GM18498 (cell line): Measurements from ENCODE around the gene OR2F1.

Source experiments
- ATAC-seq: cut with Tn5 transposase; IDR thresholded peaks from one replicate; pipeline ENCODE4 v1.9.1; 2021; ENCODE audit warnings: mild to moderate bottlenecking, moderate library complexity; ENCODE audit not compliant: unreplicated experiment

Gene OR2F1, protein sequence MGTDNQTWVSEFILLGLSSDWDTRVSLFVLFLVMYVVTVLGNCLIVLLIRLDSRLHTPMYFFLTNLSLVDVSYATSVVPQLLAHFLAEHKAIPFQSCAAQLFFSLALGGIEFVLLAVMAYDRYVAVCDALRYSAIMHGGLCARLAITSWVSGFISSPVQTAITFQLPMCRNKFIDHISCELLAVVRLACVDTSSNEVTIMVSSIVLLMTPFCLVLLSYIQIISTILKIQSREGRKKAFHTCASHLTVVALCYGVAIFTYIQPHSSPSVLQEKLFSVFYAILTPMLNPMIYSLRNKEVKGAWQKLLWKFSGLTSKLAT

DNA sequence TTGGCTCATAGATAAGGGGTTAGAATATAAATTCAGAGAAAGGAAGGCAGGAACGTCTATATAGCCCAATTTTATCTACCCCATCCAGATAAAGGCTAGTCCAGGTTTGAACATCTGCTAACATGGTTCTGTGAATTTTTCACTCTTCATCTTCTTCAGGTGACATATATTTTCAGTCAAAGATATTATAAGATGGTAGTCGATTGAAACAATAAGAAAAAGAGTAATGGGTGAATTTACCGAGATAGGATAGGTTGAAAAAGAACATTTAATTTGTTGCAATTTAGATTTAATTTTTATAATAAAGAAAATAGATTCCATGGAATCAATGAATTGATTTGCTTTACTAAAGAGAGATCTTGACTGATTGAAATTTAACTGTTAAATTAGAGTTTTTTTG is at the start of gene OR2F1:
TSS of gene OR2F1 (plus strand) at position 301 of the 400 bp plus-strand sequence. CDS start 5,127 bp downstream, outside the sequence.
- no peak for ATAC-seq

DNA sequence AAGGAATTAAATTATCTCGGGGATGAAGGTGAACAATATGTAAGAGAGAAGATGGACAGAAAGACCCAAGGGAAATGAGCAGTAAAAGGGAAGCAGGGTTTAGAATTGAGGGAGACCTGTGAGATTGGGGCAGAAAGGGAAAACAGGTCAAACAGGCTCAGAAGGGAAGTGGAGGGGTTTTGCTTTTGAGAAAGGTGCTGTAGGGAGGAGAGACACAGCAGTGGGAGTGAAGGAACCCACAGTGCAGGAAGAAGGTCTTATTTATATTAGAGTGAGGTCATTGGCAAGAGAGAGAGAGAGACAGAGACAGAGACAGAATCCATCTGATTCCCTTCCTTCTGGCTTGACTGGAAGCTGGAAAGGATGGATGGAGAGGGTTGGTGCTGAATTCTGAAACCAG is 49.1 kb upstream of the OR2F1 start:
- no peak for ATAC-seq

DNA sequence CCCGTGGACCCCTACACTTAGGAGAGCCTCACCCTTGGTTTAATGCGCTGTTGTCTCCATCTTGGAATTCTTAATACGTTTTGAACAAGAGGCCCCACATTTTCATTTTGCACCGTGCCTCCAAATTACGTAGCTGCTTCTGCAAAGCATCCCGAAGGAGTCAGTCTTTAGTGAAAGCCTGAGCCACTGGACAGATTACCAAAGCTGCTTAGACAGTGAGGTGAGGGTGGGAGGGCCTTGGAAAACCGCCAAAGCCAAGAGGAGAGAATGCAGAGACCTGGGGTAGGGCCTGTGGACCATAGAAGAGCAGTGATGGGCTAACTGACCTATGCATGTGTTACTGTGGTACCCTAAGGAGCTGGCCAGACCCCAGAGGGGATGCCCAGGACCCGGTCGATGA is 48.5 kb upstream of the OR2F1 start:
- ATAC-seq = no peak

DNA sequence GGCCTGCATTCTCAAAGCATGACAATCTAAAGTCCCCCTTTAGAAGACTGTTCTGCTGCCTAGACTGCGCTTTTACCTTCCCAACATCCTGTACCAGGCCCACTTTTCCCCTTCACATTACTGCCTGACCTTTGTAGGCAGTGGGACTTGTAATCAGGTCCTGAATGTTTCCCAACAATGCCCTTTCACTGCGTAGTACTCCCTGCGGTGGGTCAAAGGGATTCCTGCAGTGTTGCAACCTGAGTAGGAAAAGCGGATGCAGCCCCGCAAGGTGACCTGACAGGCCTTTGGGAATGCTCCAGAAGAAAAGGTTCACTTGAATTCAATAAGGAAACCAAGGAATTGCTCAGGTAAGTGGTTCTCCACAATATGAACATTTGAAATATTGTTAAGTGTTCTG is 47.7 kb upstream of the OR2F1 start:
- no peak for ATAC-seq

DNA sequence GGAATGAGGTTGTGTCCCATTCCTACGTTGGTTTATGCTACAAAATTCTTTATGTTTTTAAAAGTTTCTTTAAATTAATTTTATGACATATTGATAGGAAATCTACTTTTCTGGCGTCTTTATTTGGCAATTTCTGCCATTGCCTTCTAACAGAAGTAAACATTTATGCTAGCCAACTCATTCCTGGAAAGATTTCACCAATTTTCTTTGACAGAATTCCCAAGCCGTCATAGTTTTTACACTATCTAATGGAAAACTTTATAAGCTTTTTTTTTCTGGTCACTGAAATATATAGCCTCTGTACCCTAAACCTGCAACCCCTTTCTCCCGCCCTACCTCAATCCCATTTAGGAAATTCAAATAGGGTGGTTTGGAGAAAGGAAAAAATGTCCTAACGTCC is 46.5 kb upstream of the OR2F1 start:
- no peak for ATAC-seq

DNA sequence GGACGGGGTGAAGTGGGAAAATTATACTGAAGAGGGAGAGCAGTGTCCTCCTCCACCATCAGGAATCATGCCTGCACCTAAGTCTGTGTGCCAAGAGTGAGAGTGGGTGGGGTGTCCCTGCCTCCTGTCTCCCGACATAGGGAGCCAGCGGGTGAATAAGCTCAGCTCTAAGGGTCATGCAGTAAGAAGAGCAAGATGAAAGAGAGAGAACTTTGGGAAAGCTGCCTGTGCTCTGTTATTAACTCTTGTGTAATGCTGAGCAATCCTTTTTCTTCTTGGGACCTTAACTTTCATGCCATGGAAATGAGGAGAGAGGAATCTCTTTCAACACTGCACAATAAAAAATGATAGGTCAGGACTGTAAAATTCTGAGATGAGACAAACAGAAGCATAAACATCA is 44.8 kb upstream of the OR2F1 start:
- ATAC-seq = no peak

DNA sequence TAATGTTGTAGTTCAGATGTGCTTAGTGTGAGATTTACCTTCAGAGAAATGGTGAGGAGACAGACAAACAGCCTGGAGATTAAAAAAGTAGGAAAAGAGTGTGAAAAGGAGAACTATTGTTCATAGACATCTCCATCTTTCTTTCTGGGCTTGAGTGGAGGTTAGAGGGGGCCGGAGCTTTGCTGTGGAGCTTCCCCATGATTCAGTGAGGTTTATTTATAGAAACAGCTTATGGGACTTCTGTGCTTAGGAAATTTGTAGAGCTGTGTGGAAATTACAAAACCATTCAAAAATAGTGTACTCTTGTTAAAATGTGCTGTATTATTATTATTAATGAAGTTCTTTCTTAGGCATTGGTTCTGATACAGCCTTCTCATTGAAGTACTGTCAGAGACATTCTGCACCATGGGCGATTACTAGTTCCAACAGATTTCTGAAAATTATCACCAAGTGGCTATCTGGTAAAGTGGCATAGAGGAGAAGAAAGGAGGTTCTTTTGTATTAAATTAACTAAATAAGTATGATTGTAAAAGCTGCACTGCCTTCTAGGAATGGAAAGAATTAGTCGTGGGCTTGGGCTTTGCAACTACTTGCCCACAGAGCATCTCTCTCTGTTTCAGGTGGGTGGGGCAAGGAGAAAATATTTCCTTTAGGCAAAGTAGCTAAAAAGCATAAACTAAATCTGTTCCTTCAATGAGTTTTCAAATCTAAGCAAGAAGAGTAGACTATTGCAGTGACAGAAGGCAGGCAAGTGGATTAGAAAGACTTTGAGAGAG is 44.0 kb upstream of the OR2F1 start:
- no peak for ATAC-seq

DNA sequence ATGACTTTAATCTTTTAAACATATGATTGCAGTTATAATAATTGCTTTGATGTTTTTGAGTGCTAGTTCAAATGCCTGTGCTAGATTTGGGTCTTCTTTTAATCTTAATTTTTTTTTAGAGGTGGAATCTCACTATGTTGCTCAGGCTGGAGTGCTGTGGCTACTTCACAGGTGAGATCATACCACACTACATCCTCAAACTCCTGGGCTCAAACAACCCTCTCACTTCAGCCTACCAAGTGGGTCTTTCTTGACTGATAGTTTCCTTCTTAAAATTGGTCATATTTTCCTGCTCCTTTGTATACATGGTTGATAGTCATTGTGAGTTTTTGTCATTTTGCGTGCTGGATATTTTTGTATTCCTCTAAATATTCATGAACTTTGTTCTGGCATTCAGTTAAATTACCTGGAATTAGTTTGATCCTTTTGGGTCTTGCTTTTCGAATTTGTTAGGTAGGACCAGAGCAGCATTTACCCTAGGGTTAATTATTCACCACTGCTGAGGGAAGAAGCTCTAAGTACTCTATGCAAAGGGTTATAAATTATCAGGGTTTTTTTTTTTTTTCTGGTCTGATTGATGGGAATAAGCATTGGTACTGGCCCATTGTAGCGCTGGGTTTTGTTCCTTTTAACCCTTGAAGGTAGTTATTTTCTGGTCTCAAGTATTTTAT is 40.6 kb upstream of the OR2F1 start:
- ATAC-seq = no peak

DNA sequence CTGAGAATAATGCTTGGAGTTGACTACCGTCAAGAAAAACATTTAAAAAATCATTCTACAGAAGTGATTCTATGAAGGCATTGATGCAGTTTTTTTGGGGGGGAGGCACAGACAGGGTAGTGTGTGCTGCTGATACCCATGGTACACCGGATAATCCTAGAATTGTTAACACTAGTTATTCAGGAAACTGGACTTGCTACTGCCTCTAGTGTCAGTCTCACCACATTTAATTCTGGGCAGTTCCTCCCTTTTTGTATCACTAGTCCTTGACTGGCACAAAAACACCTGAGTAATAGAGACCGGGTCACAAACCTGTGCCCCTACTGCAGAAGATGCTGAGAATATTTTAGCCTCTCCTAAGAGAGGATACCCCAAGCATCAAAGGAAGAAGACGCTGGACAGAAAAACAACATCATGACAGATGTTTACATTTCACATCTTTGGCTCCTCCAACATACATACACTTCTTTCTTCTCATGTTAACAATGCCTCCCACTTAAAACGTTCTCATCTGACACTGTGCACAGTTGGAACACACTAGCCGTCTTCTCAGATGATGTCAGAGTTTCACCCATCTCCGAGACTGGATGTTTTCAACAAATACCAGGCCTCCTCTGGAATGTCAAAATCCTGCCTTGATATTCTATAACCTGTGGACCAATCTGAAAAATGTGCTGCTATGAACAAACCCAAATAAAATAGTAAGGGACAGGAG is 39.5 kb upstream of the OR2F1 start:
- no peak for ATAC-seq

DNA sequence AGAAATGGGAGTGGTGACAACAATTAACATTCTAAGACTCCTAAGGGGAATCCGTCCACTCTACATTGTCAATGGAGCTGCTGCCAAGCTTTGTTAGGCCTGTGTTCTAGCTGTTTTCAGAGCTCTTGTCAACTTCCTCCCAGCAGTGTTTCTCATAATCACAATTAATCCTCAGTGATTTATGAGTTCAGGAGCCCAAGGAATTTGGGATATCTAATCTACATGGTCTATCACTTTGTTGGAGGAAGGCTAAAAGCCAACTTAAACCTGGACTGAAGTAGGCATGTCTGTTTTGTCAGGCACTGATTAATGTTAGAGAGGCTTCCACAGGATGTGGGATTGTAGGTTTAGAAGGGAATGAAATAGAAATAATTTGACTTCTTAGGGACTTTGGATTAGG is 29.8 kb upstream of the OR2F1 start:
- no peak for ATAC-seq

DNA sequence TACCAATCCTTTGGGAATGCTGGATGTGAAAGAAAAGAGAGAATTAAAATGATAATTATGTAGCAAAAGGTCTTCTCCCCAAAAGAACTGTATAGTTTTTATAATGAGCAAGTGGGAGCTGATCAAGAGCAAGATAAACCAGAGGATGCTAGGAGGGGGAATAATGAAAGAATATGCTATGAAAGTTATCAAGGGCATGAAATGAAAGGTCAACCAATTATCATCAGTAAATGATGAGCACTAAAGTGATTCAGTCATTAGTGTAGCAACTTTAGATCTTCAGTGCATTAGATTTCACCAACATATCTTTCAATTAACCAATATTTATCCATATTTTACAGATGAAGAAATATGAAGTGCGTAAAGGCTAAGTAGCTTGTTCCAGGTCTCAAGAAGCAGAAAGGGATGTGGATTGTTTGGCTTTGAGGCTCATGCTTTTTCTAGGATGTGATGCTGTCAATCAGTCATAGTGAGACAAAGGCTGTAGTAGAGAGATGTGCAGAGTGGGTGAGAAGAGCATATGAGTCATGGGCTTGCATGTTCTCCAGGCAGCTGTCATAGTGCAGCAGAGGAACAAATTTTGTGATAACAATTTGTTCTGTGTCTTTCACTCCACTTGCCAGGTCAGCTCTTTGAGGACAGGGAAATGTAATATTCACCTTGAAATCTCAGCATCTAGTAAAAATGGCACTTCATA is 25.3 kb upstream of the OR2F1 start:
- ATAC-seq = peak; percentile 52

DNA sequence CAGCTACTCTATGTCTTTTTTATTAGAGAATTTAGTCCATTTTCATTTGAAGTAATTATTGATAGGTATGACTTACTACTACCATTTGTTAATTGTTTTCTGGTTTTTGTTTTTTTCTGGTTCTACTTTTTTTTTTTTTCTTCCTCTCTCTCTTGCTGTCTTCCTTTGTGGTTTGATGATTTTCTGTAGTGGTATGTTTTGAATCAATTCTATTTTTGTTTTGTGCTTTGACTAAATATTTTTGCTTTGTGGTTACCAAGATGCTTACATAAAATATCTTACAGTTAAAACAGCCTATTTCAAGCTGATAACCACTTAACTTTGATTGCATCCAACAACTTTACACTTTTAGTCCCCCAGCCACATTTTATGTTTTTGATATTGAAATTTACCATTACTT is 22.9 kb upstream of the OR2F1 start:
- no peak for ATAC-seq

DNA sequence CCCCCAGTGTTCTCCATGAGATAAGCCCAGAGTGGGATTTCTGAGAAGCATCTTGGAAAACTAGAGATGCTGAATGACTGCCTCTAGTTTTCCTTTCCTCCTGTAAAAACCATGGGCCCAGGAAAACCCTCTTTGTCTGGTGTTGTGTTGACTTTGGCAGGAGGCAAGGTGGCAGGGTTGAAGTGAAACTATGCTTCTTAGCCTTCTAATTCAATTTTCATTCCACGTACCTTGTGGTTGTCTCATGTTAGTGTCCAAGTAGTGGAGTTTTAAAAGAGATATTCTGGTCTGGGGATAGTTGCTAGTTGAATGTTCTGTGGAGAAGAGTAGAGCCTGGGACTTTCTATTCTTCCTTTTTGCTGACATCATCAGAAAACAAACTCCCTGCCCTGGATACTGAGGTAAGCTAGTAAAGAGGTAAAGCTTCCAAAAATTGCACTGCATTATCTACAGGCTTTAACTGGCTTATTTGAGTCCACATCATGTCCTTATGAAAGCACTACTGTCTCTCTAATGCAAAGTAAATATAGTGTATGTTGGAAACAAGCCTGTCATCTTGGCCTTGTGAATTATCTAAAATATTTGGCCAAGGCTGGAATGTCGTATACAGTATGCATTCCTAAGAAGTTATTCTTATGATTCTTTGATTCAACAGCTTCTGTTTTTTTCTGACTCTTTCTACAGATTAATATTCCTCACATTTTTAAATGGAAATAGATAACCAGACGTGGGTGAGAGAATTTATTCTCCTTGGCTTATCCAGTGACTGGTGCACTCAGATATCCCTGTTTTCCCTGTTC is 19.9 kb upstream of the OR2F1 start, which contains the start of gene OR2F2:
TSS of gene OR2F2 (plus strand) at position 708 of the 800 bp plus-strand sequence. CDS start at position 708, 0 bp downstream.
- ATAC-seq = no peak

DNA sequence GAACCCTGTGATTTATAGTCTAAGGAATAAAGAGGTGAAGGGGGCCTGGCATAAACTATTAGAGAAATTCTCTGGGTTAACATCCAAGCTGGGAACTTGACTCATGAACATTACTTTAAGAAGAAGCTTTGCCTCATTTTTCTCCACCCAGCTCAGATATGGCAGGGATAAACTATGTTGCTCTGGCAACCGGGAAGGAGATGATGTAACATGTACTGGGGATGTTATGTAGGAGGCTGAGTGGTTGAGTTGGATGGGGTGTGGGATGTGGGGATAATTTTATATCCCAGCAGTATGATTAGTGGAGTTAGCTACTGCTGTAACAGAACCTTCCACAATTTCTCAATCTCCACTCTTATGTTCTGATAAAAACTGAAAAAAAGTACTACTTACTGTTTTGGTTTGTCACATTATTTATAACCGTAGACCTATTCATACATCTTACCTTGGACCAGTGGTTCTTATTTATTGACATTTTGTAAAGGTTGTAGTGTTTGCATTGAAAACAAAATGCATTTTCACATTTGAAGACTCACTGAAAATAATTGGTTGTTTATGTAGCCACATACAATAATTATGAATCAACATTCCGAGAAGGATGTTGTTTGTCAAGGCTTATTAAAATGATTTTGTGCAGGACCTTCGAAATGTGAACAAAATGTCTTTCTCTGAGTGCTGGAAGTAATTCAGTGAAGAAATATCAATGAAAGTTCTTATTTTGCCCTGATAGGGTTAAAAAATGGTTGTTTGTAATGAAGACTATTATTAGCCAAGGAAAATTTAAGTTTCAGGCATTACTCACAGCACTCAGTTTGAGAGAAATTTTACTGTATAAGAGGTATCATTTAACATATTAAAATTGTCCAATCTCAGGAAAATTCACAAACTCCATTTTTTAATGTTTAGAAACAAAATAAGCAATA is 18.3 kb upstream of the OR2F1 start:
- ATAC-seq = no peak

DNA sequence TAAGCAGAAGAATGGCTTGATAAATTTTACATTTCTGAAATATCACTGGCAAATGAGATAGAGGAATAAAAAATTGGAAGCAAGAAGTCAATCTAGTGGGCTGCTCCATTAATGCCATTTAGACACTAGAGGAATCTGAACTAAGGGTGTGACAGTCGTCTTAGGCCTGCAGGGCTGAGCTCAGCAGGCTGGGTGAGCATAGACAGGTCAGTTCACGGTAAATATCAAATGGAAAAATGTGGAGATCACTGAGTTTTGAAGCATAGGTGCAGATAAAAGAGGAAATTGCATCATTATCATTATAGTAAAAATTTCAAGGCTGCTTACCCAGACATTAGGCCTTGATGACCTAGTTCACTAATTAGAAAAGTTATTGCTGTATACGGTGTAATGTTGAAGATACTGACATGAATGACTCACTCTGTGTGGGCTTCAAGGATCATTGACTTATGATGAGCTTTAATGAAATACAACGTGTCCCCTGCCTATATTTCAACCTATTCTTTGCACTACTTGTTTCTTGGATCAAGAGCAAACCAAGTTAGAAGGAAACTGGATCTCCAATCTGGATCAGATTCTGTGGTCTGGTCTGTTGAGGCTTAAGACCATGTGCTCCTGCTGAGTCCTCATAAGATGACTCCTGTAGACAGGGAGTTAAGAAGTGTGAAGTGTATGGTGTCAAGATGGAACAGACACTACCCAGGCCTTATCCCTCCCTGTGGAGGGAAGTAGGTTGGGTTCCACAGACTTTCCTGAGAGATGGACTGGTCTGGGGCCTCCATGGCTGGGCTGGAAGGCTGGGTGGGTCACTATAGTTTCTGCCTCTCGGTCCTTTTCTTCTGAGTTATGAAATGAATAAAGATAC is 16.0 kb upstream of the OR2F1 start:
- ATAC-seq = no peak

DNA sequence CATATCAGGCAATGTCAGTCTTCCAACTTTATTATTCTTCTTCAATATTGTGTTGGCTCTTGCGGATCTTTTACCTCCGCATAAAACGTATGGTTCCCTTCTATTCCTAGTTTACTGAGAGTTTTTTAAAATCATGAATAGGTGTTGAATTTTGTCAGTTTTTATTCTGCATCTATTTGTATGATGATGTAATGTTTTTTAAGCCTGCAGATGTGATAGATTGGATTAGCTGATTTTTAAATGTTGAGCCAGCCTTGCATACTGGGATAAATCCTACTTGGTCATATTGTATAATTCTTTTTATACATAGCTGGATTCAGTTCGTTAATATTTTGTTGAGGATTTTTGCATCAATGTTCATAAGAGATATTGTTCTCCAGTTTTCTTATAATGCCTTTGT is 9.2 kb upstream of the OR2F1 start:
- no peak for ATAC-seq

DNA sequence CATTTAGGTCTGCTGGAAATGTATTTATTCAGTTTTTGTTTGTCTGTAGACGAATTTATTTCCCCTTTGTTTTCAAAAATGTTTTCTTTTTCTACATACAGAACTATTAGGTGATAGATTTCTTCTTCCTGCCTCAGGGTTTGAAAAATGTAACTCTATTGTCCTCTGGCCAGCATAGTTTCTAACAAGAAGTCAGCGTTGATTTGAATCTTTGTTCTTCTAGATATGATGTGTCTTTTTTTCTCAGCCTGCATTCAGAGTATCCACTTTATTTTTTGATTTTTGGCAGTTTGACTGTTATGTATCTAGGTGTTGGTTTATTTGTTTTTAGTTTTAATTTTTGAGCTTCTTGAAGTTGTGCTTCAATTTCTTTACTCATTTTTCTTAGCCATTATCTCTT is 7.5 kb upstream of the OR2F1 start:
- no peak for ATAC-seq

DNA sequence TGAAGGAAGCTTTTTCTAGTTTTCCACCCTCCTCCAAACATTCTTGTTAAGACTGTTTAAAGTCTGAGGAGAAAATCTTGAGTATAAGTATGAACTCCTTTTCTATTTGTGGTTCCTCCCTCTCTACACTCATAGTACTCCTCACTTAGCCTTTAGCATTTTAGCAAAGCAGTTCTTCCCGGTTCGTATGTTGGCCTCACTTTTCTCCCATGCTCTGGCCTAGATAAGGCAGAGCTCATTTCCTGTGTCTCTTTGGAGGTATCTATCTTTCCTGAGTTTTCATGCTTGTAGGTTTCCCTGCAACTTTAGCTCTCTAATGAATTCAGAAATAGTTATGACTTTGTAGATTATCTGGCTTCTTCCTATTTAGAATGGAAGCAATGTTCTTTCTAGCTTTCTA is 5.9 kb upstream of the OR2F1 start:
- no peak for ATAC-seq
